Stimulated activated CD4-positive, alpha-beta T cell treated with anti-CD3 and anti-CD28 coated beads, Interleukin-1b, Interleukin-23, amount 100 ng/mL, for 48 hours (primary cell): ENCODE measurements around the gene MED27.

Experiments
- DNase-seq: peaks from one replicate; pipeline ENCODE4 v3.0.0-alpha.2; 2020

The MED27 gene

GRCh38 chr9:131915181-131915580 lies 164.5 kb downstream of the MED27 start:
- no peak for DNase-seq

- DNase-seq: no peak
Measured at GRCh38 chr9:131912671-131913070, 167.0 kb downstream of the MED27 start.

GRCh38 chr9:131912069-131912468 lies 167.6 kb downstream of the MED27 start:
- no peak for DNase-seq

- DNase-seq: no peak
Measured at GRCh38 chr9:131910572-131910971, 169.1 kb downstream of the MED27 start.

- no peak for DNase-seq
Measured at GRCh38 chr9:131905144-131905543, 174.5 kb downstream of the MED27 start.

- DNase-seq: no peak
Measured at GRCh38 chr9:131899296-131900228, 180.1 kb downstream of the MED27 start.

- no peak for DNase-seq
Measured at GRCh38 chr9:131892902-131893500, 186.7 kb downstream of the MED27 start.

GRCh38 chr9:131892162-131892707 lies 187.4 kb downstream of the MED27 start:
- no peak for DNase-seq

GRCh38 chr9:131891598-131891997 lies 188.1 kb downstream of the MED27 start:
- DNase-seq: no peak

- no peak for DNase-seq
Measured at GRCh38 chr9:131889437-131890251, 190.0 kb downstream of the MED27 start.

- DNase-seq: no peak
Measured at GRCh38 chr9:131888923-131889322, 190.7 kb downstream of the MED27 start.

GRCh38 chr9:131887680-131888079 lies 192.0 kb downstream of the MED27 start:
- no peak for DNase-seq

GRCh38 chr9:131886826-131887225 lies 192.8 kb downstream of the MED27 start:
- no peak for DNase-seq

- no peak for DNase-seq
Measured at GRCh38 chr9:131885144-131885609, 194.5 kb downstream of the MED27 start.

GRCh38 chr9:131884222-131884621 lies 195.4 kb downstream of the MED27 start:
- DNase-seq: no peak

- no peak for DNase-seq
Measured at GRCh38 chr9:131880833-131881583, 198.7 kb downstream of the MED27 start.

- no peak for DNase-seq
Measured at GRCh38 chr9:131879911-131880290, 199.8 kb downstream of the MED27 start.

GRCh38 chr9:131879181-131879910 lies 200.3 kb downstream of the MED27 start:
- no peak for DNase-seq

- no peak for DNase-seq
Measured at GRCh38 chr9:131876486-131876885, 203.2 kb downstream of the MED27 start.

GRCh38 chr9:131875828-131876485 lies 203.7 kb downstream of the MED27 start:
- no peak for DNase-seq
